GM18951 (cell line): ENCODE data around the gene NFU1.
"Not testable (repeated sequence)": the region's sequence is repeated elsewhere in the genome, so short reads cannot be mapped to it uniquely, and the experiment has no call there.

Experiments used
- POLR2A ChIP-seq: IDR thresholded peaks from 4 replicates; pipeline ENCODE4 v1.6.1; 2011; ENCODE audit warnings: mild to moderate bottlenecking; ENCODE audit not compliant: insufficient read length, insufficient read depth; ENCODE audit errors: extremely low read depth
- in situ Hi-C: fragments of 300-500 bp; cut with MboI; formaldehyde crosslinking; loops from one replicate; pipeline ENCODE4 v1.12.0; 2022; ENCODE audit warnings: low sequenced_read_pairs, mixed read lengths, inconsistent platforms; ENCODE audit not compliant: unreplicated experiment

NFU1 gene

GRCh38 chr2:69437751-69438154, 518 bp upstream of the NFU1 start:
- in situ Hi-C loops, result no loop called here
- TF ChIP-seq POLR2A, result no peak

GRCh38 chr2:69436596-69436937, 668 bp downstream of the NFU1 start:
- TF ChIP-seq POLR2A, result no peak
- in situ Hi-C loops, result no loop called here

DNA sequence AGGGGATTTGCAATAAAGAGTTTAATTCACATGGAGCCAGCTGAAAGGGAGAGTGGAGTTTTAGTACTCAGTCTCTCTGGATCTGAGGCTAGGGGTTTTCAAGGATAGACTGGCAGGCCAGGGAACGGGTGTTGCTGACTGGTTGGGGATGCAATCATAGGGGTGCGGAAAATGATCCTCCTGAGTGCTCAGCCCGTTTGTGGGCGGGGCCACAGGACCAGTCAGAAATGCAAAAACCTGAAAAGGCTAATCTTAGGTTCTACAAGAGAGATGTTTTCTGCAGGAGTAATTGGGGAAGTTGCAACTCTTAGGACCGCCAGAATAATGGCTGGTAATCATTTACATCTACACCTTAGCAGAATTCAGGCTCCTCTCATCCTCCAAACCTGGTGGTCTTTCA, 2.5 kb downstream of the NFU1 start:
- in situ Hi-C loops, result no loop called here
- TF ChIP-seq POLR2A, result no peak

DNA sequence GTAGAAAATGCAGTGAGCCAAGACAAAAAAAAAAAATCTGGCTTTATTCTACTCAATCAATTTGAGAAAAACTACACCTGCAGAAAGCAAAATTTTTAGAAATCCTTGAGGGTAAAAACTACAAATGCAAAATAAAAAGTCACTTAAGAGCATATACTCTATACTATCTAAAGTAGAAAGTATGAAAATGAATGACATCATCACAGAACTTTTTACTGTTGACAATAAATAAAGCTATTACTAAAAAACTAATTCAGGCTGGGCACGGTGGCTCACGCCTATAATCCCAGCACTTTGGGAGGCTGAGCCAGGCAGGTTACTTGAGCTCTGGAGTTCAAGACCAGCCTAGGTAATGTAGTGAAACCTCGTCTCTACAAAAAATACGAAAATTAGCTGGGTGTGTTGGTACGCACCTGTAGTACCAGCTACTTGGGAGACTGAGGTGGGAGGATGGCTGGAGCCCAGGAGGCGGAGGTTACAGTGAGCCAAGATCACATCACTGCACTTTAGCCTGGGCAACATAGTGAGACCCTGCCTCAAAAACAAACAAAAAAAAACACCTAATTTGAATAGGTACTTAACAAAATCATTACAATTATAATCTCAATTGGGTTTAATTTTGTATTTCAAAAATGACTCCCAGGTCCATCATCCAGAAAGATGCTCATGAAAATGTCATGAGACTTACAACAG, 7.6 kb downstream of the NFU1 start:
- TF ChIP-seq POLR2A, result no peak

DNA sequence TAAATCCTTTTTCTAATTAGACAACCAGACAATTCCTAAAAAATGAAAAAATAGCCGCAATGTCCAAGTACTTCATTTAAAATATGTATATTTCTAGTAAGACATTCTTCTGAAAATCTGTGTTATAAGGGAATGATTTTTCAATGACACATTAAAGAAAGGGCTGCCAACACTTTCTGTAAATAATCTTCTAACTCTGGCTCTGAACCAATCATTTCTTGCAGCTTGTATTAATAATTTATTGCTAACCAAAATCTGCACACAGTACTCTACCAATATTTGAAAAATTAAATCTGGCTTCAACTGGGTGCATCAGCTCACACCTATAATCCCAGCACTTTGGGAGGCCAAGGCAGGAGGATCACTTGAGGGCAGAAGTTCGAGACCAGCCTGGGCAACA, 8.3 kb downstream of the NFU1 start:
- TF ChIP-seq POLR2A, result no peak
- in situ Hi-C loops, result no loop called here

More for the DNA sequence above, 7.6 kb downstream of the NFU1 start:
- in situ Hi-C loops, result no loop called here

GRCh38 chr2:69424419-69424818, 12.8 kb downstream of the NFU1 start:
- in situ Hi-C loops, result no loop called here
- no peak for TF ChIP-seq POLR2A

DNA sequence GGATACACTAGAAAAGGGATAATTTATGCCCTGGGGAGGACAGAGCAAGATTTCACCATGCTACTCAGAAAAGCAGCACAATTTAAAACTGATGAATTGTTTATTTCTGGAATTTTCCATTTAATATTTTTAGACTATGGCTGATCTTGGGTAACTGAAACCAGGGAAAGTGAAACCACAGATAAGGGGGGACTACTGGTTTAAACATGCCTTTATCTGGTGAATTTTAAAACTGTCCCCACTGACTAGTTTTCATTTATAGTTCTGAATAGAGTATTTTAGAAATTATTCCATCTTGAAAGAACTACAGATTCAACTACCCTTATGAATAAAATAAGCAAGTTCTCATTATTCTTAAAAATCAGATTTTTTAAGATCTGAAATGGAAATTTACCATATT, 15.0 kb downstream of the NFU1 start:
- no peak for TF ChIP-seq POLR2A
- in situ Hi-C loops, result no loop called here

DNA sequence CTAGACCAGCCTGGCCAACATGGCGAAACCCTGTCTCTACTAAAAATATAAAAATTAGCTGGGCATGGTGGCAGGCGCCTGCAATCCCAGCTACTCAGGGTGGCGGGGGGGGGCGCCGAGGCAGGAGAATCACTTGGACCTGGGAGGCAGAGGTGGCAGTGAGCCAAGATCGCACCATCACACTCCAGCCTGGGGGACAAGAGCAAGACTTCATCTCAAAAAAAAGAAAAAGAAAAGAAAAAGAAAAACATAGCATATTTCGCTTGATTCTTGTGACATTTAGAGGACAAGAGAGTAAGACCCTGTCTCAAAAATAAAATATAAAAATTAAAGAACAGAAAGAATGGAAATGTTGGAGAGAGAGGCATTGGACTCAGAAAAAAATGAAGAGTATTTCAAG, 18.1 kb downstream of the NFU1 start:
- in situ Hi-C loops, result not testable (repeated sequence)

DNA sequence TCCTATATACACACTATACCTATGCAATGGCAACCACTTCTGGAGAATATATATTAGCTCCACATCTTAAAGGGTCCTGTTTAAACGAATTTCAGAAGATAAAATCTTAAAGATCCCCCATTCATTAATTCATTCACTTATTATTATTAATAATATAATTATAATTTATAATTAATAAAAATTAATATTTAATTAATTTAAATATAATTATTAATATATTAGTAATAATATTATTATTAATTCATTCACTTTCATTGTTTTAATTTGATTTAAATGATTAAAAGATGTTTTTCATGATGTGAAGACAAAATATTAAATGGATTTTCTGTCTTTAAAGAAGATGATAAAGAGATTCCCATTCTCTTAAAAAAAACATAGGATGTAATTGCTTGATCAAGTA, 21.1 kb downstream of the NFU1 start:
- no peak for TF ChIP-seq POLR2A
- in situ Hi-C loops, result no loop called here

- TF ChIP-seq POLR2A, result no peak
- in situ Hi-C loops, result no loop called here
Observed at GRCh38 chr2:69411120-69411519, 26.1 kb downstream of the NFU1 start.

DNA sequence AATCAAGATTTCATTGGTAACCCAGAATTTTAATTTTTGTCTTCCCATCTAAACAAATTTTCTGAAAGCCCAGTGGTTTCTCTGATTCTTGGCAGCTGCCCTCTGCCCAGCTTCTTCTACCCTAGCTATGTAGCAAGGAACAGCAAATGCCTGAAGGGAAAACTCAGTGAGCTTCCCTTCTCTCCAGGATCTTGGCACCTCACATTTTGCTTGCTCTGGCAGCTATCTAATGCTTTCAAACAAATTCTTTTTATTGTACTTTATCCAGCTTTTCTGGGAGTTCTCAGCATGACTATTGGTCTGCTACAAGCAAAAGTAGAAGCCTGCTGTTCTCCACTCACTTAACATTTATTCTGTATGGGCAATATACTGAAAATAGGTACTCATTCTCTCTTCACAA, 31.9 kb downstream of the NFU1 start:
- in situ Hi-C loops, result no loop called here
- no peak for TF ChIP-seq POLR2A

DNA sequence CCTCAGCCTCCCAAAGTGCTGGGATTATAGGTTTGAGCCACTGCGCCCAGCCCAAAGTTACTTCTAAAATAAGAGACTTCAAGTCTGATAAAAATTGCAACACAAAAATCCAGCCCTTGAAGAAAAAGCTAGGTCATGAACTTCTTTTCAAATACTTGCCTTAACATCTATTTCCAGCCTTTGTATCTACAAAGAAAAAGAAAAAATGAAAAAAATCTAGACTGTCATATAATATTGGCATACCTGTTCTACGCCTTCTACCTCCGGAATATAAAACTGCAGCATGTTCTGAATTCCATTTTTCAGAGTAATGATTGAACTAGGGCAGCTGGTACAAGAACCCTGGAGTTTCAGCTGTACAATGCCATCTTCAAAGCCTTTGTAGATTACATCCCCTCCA, 37.1 kb downstream of the NFU1 start:
- in situ Hi-C loops, result no loop called here
- TF ChIP-seq POLR2A, result no peak

GRCh38 chr2:69397234-69397633, 40.0 kb downstream of the NFU1 start:
- in situ Hi-C loops, result no loop called here
- TF ChIP-seq POLR2A, result no peak

GRCh38 chr2:69395866-69396265, 41.4 kb downstream of the NFU1 start:
- in situ Hi-C loops, result no loop called here
- no peak for TF ChIP-seq POLR2A

- TF ChIP-seq POLR2A, result no peak
- in situ Hi-C loops, result no loop called here
Observed at GRCh38 chr2:69393963-69394362, 43.3 kb downstream of the NFU1 start.
